ENCODE data around the gene DEXI.

Gene DEXI

GRCh38 chr16:10919003-10919351, 23.3 kb downstream of the DEXI start:
- Histone ChIP-seq H3K4me1 (ENCODE audit: control insufficient read depth, low read length) (peaks cover 26% of the 10 kb centered on the region), H3K36me3 (ENCODE audit: control insufficient read depth, low read length) (peaks cover 81% of the 10 kb centered on the region), H3K9me3 (ENCODE audit: control insufficient read depth, insufficient read depth, low read length) (no peaks in the 10 kb centered on the region), H3K9me2 (replicated peaks; ENCODE audit: control insufficient read depth, low read length) (no peaks in the 10 kb centered on the region), H3K4me3 (ENCODE audit: low read length) (no peak overlapping the region), H3K4me2 (ENCODE audit: low read length) (no peak overlapping the region), H3K27me3 (ENCODE audit: control insufficient read depth, low read length) (no peaks in the 10 kb centered on the region), H3K79me2 (ENCODE audit: control insufficient read depth, low read length) (no peaks in the 10 kb centered on the region), H4K20me1 (ENCODE audit: control insufficient read depth, insufficient read depth, low read depth, low read length) (no peaks in the 10 kb centered on the region; the same call in 1 of the 2 replicates), H3F3A (ENCODE audit: control insufficient read depth, insufficient read depth) (peaks cover 4% of the 10 kb centered on the region; the same call in 1 of the 2 replicates), H3K27ac (ENCODE audit: low read depth, low read length) (no peak overlapping the region)
- TF ChIP-seq CTCF (IDR thresholded peaks at IDR 0.05; ENCODE audit: low read depth, low read length, poor library complexity, severe bottlenecking) (no peak), EZH2phosphoT487 (IDR thresholded peaks at IDR 0.05; ENCODE audit: borderline replicate concordance, low read length) (no peak)

GRCh38 chr16:10918294-10919002, 23.8 kb downstream of the DEXI start:
- peak; percentile 93 for TF ChIP-seq CTCF (IDR thresholded peaks at IDR 0.05; ENCODE audit: low read depth, low read length, poor library complexity, severe bottlenecking)
- TF ChIP-seq EZH2phosphoT487 (IDR thresholded peaks at IDR 0.05; ENCODE audit: borderline replicate concordance, low read length): no peak
- no peak overlapping the region for H3K4me3 ChIP-seq (ENCODE audit: low read length)
- H3K4me2 ChIP-seq (ENCODE audit: low read length): peak overlapping the region; percentile 19; the same call in 1 of the 2 replicates
- peaks cover 4% of the 10 kb centered on the region; the same call in 1 of the 2 replicates for H3F3A ChIP-seq (ENCODE audit: control insufficient read depth, insufficient read depth)
- no peaks in the 10 kb centered on the region for H3K79me2 ChIP-seq (ENCODE audit: control insufficient read depth, low read length)
- peaks cover 77% of the 10 kb centered on the region for H3K36me3 ChIP-seq (ENCODE audit: control insufficient read depth, low read length)
- H3K4me1 ChIP-seq (ENCODE audit: control insufficient read depth, low read length): peaks cover 30% of the 10 kb centered on the region
- no peaks in the 10 kb centered on the region for H3K9me3 ChIP-seq (ENCODE audit: control insufficient read depth, insufficient read depth, low read length)
- no peaks in the 10 kb centered on the region for H3K27me3 ChIP-seq (ENCODE audit: control insufficient read depth, low read length)
- H3K9me2 ChIP-seq (replicated peaks; ENCODE audit: control insufficient read depth, low read length): no peaks in the 10 kb centered on the region
- no peak overlapping the region for H3K27ac ChIP-seq (ENCODE audit: low read depth, low read length)
- no peaks in the 10 kb centered on the region; the same call in 1 of the 2 replicates for H4K20me1 ChIP-seq (ENCODE audit: control insufficient read depth, insufficient read depth, low read depth, low read length)

GRCh38 chr16:10916534-10916933, 25.7 kb downstream of the DEXI start:
- Histone ChIP-seq H3K4me3 (ENCODE audit: low read length) (no peak overlapping the region), H3K4me1 (ENCODE audit: control insufficient read depth, low read length) (peaks cover 49% of the 10 kb centered on the region), H3K27ac (ENCODE audit: low read depth, low read length) (no peak overlapping the region), H3K27me3 (ENCODE audit: control insufficient read depth, low read length) (no peaks in the 10 kb centered on the region), H3K79me2 (ENCODE audit: control insufficient read depth, low read length) (no peaks in the 10 kb centered on the region), H3K9me3 (ENCODE audit: control insufficient read depth, insufficient read depth, low read length) (no peaks in the 10 kb centered on the region), H4K20me1 (ENCODE audit: control insufficient read depth, insufficient read depth, low read depth, low read length) (no peaks in the 10 kb centered on the region; the same call in 1 of the 2 replicates), H3K36me3 (ENCODE audit: control insufficient read depth, low read length) (peaks cover 59% of the 10 kb centered on the region), H3K9me2 (replicated peaks; ENCODE audit: control insufficient read depth, low read length) (no peaks in the 10 kb centered on the region), H3F3A (ENCODE audit: control insufficient read depth, insufficient read depth) (peaks cover 19% of the 10 kb centered on the region), H3K4me2 (ENCODE audit: low read length) (no peak overlapping the region)
- TF ChIP-seq CTCF (IDR thresholded peaks at IDR 0.05; ENCODE audit: low read depth, low read length, poor library complexity, severe bottlenecking) (no peak), EZH2phosphoT487 (IDR thresholded peaks at IDR 0.05; ENCODE audit: borderline replicate concordance, low read length) (no peak)
